HG03175 (cell line): ENCODE results near the gene UACA.

ENCODE experiments used
- ATAC-seq: cut with Tn5 transposase; IDR thresholded peaks from one replicate; pipeline ENCODE4 v1.9.1; 2021; ENCODE audit warnings: mild to moderate bottlenecking, moderate library complexity; ENCODE audit not compliant: unreplicated experiment

Gene UACA

DNA sequence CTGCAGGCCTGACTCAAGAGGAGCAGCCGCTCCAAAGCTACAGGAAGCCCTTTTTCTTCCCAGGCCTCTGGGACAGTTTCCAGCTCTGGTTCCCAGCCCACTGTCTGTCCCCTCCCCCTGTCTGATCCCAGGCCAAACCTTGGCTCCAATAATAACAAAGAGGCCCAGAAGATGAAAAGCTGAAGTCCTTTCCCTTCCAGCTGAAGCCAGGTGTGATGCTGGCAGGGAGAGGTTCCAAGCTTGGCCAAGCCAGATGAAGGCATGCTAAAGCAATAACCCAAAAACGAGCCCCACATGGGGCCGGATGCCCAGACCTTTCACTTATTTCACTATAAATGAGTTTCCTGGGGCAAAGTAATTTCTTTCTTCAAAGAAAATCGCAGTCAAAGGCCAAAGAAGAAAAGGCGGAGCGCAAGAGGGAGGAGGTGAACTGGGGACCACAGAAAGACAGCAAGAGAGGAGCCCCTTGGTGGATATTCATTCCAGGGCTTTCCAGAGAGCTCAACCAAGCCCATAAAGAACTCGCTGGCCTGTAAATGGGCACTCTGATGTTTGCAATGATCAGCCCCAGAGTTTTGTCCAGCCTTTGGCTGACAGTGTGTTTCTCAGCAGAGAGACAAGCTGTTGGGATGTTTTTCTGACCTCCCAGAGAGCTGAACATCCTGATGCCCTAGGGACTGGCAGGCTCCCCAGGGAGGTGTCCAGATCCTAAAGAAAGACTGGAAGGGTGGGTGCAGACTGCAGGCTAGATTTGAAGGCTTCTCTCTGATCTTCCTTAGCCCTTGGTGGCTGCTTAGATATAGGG is 157.6 kb downstream of the UACA start:
- ATAC-seq: no peak

DNA sequence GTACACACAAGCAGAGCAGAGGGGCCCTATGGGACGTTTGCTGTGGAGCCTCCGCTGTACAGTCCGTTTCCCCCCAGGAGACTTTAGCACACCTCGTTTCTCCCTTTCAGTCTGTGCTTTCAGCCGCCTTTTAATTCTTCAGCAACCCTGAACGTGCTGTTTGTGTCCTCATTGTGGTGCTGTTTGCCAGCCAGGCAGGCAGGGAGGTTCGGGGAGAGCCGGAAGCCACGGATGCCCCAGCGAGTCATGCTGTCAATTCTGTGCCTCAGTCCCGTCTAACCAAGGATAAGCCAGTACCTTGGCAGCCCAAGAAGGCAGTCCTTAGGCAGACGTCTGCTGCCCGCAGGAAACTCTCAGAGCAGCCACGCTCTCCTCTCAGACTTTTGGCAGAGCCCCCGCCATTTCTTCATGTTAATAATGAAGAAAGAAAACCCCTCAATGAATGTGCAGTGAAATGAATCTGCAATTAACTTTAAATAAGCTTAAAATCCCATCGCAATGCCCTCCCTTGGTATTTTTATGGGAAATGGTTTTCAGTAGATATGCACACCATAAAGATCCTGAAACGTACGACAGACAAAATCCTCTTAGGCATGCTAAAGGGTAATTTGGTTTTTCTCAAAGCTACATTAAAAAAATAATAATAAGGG is 158.6 kb downstream of the UACA start:
- ATAC-seq: no peak
